ENCODE data around the gene PER1. TPM values are rescaled to one million over a fixed set of nuclear protein-coding genes. Genes with fewer than 3 reads are reported as not detected.
A peak's percentile ranks its signal among the peaks of the same experiment; 100 is the strongest.

The PER1 gene
- total and polyA plus RNA-seq, 2 of the 8 experiments (the other 6 are each of a cell fraction or from before 2014, with no cell fraction given), result 9.6 to 38.0 TPM

- Histone ChIP-seq H3K9me3 (ENCODE audit: insufficient read depth in 2 of 2, low read depth in 1 of 2, low read length in 1 of 2) (no peaks in the 10 kb centered on the region), H4K91ac (replicated peaks; ENCODE audit: insufficient read length, low read length) (no peak overlapping the region), H3K23me2 (ENCODE audit: low read depth, low read length) (peaks cover 11% of the 10 kb centered on the region), H2AK5ac (ENCODE audit: low read depth, low read length) (no peak overlapping the region), H2AFZ (ENCODE audit: low read length) (no peak overlapping the region), H4K20me1 (replicated peaks in 1 of 2; ENCODE audit: control insufficient read depth in 1 of 2, insufficient read depth in 2 of 2, low read length in 2 of 2) (peaks cover 2 to 30% of the 10 kb centered on the region in 2 experiments), H3K36me3 (ENCODE audit: control insufficient read depth in 2 of 4, insufficient read depth in 4 of 4, low read length in 3 of 4) (peaks cover 13 to 52% (median 36%) of the 10 kb centered on the region in 4 experiments; a peak in 7 of 8 replicates), H3K23ac (ENCODE audit: insufficient read length) (no peak overlapping the region), H3K27me3 (replicated peaks in 1 of 4; ENCODE audit: control insufficient read depth in 3 of 4, extremely low read depth in 1 of 4, insufficient read depth in 3 of 4, low read length in 3 of 4) (no peaks in the 10 kb centered on the region), H3K4ac (replicated peaks; ENCODE audit: insufficient read length, low read depth, low read length) (no peak overlapping the region), H3K14ac (ENCODE audit: insufficient read length) (no peak overlapping the region), H2BK120ac (replicated peaks; ENCODE audit: low read depth, low read length) (no peak overlapping the region), H4K5ac (ENCODE audit: insufficient read length, low read depth, low read length) (no peak overlapping the region), H2BK20ac (ENCODE audit: low read length) (no peak overlapping the region), H3K9ac (replicated peaks in 1 of 4; ENCODE audit: extremely low read depth in 1 of 4, low read depth in 3 of 4, low read length in 3 of 4) (no peak overlapping the region), H3K4me2 (ENCODE audit: insufficient read depth in 1 of 2, low read depth in 2 of 2, low read length in 2 of 2) (no peak overlapping the region), H3K18ac (ENCODE audit: extremely low read depth, low read length) (no peak overlapping the region), H4K8ac (ENCODE audit: extremely low read depth, insufficient read depth, low read length) (peak overlapping the region; percentile 83; the same call in 1 of the 2 replicates), H2BK15ac (ENCODE audit: low read length) (no peak overlapping the region), H2BK5ac (ENCODE audit: low read depth, low read length) (no peak overlapping the region), H3K4me3 (ENCODE audit: extremely low read depth in 1 of 4, insufficient read depth in 2 of 4, low read depth in 3 of 4, low read length in 4 of 4) (no peak overlapping the region), H3K4me1 (replicated peaks in 1 of 4; ENCODE audit: control insufficient read depth in 3 of 4, insufficient read depth in 4 of 4, low read length in 3 of 4) (peaks cover 0 to 5% (median 2%) of the 10 kb centered on the region in 4 experiments; a peak in 3 of 7 replicates), H3K56ac (replicated peaks; ENCODE audit: insufficient read length, low read depth, low read length) (no peak overlapping the region), H3K27ac (ENCODE audit: low read depth, low read length) (no peak overlapping the region), H2BK12ac (ENCODE audit: low read depth, low read length) (no peak overlapping the region), H3K79me2 (ENCODE audit: control insufficient read depth in 1 of 2, insufficient read depth in 2 of 2, low read length in 2 of 2) (peaks cover 0 to 5% of the 10 kb centered on the region in 2 experiments; a peak in 1 of 4 replicates), H3K79me1 (ENCODE audit: low read depth, low read length) (peaks cover 7% of the 10 kb centered on the region; the same call in 1 of the 2 replicates)
- TF ChIP-seq RAD21 (IDR thresholded peaks at IDR 0.05 in 1 of 2, conservative IDR thresholded peaks at IDR 0.05 in 1 of 2; ENCODE audit: low read depth in 2 of 2, low read length in 2 of 2) (no peak), POU5F1 (IDR thresholded peaks at IDR 0.05; ENCODE audit: low read depth, low read length) (no peak), CTBP2 (IDR thresholded peaks at IDR 0.05; ENCODE audit: borderline replicate concordance, insufficient read depth, insufficient read length, low read length) (no peak), NRF1 (IDR thresholded peaks at IDR 0.05; ENCODE audit: low read depth, low read length) (no peak), SP4 (IDR thresholded peaks at IDR 0.05; ENCODE audit: low read length) (no peak), TBP (IDR thresholded peaks at IDR 0.05; ENCODE audit: low read depth, low read length) (no peak), BRCA1 (IDR thresholded peaks at IDR 0.05; ENCODE audit: low read depth, low read length) (no peak), CHD2 (IDR thresholded peaks at IDR 0.05; ENCODE audit: low read length) (no peak), PHF8 (conservative IDR thresholded peaks at IDR 0.05; ENCODE audit: low read depth, low read length) (no peak), SIRT6 (IDR thresholded peaks at IDR 0.05; ENCODE audit: low read length) (no peak)
- 94% methylated on average over 24 of the region's 26 CpGs; no CpG with 5 or more reads in 1 of the 2 experiments for WGBS, 2 experiments (ENCODE audit: extremely low coverage in 1 of 2, insufficient coverage in 1 of 2, insufficient read length in 1 of 2, insufficient replicate concordance in 2 of 2, low coverage in 1 of 2, low lambda C conversion rate in 2 of 2, missing lambda C conversion rate in 1 of 2)
- POLR2A ChIA-PET (ENCODE audit: partially characterized antibody), result interaction anchor here (1.3 to 6.4 kb wide), 5 partner anchors 8 to 29 kb away, joined by 3 to 62 read pairs (median 21); partner anchors contain the start of gene TMEM107
- DNase-seq (ENCODE audit: low read depth in 1 of 2, low spot score in 2 of 2) (no peak), FAIRE-seq (no peak)
- CTCF ChIA-PET (ENCODE audit: partially characterized antibody), result interaction anchor here (1.1 to 14.1 kb wide), 2 partner anchors 11 to 14 kb away, joined by 3 to 133 read pairs; partner anchors contain the start of gene VAMP2
Observed at GRCh38 chr17:8147141-8147804, 4.9 kb downstream of the PER1 start.

All from H1 (cell line).